ENCODE data around the gene GRIK2.

DNA sequence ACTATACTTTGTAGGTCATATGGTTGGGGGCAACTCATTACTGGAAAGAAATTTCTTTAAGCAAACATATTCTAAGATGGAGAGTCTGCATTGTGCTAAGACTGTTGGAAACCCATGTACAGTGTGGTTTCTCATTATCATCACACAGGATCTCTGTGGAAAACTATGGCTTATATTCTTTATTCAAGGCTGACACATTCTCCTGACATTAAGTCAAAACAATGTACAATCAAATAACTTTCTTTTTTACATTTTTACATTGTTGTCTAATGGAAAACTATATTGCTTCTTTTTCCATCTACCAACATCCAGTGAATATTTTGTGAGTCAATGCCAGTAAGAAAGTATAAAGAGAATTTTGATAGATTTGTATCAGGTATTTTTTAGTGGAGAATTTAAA is 417.6 kb downstream of the GRIK2 start:
- TF ChIP-seq, protein P1, sequence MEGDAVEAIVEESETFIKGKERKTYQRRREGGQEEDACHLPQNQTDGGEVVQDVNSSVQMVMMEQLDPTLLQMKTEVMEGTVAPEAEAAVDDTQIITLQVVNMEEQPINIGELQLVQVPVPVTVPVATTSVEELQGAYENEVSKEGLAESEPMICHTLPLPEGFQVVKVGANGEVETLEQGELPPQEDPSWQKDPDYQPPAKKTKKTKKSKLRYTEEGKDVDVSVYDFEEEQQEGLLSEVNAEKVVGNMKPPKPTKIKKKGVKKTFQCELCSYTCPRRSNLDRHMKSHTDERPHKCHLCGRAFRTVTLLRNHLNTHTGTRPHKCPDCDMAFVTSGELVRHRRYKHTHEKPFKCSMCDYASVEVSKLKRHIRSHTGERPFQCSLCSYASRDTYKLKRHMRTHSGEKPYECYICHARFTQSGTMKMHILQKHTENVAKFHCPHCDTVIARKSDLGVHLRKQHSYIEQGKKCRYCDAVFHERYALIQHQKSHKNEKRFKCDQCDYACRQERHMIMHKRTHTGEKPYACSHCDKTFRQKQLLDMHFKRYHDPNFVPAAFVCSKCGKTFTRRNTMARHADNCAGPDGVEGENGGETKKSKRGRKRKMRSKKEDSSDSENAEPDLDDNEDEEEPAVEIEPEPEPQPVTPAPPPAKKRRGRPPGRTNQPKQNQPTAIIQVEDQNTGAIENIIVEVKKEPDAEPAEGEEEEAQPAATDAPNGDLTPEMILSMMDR (IDR thresholded peaks at IDR 0.05; ENCODE audit: insufficient read depth, low read depth, low read length) = no peak
- TF ChIP-seq EZH2 (IDR thresholded peaks at IDR 0.05; ENCODE audit: insufficient read depth, low read length) = no peak
